AG04450 (cell line): Measurements from ENCODE around the gene MT1H. TPM values are rescaled to one million over a fixed set of nuclear protein-coding genes. Genes with fewer than 3 reads are reported as not detected.

Source experiments
- CTCF ChIA-PET: fragments of 300-600, 350-600 bp; formaldehyde crosslinking; extraction: SDS; loops from one replicate; lab custom pipeline; 2022; ENCODE audit warnings: antibody characterized with exemption, inconsistent platforms; lab: Charles Lee
- POLR2A ChIA-PET: fragments of 350-600 bp; formaldehyde crosslinking; extraction: SDS; loops from one replicate; lab custom pipeline; 2021; ENCODE audit warnings: antibody characterized with exemption, inconsistent platforms; lab: Yijun Ruan, JAX
- DNase-seq: peaks from one replicate; pipeline ENCODE4 v3.0.0-alpha.2; 2011; ENCODE audit warnings: low read depth, low spot score
- H3K27ac ChIP-seq: one replicate; pipeline ENCODE4 v1.5.1; 2012; ENCODE audit warnings: low read depth, low read length, control low read depth
- H3K27me3 ChIP-seq: one replicate; pipeline ENCODE4 v1.6.0; 2012; ENCODE audit warnings: low read length; ENCODE audit not compliant: control insufficient read depth, insufficient read depth
- H3K4me3 ChIP-seq: 2 replicates; pipeline ENCODE4 v1.5.1; 2011; ENCODE audit warnings: mild to moderate bottlenecking, low read depth, low read length, control low read depth
- H3K9me3 ChIP-seq: 2 replicates; pipeline ENCODE4 v1.5.1; 2012; ENCODE audit warnings: low read length; ENCODE audit not compliant: control insufficient read depth, insufficient read depth
- CTCF ChIP-seq: IDR thresholded peaks from 2 replicates; pipeline ENCODE4 v1.5.1; 2011; ENCODE audit warnings: low read depth, low read length, control low read depth, inconsistent platforms
- polyA plus RNA-seq: library from polyadenylated mRNA; depleted of rRNA; stranded (reverse); fragments of >200 nt; gene quantifications from 2 replicates; pipeline ENCODE4 v1.2.3, GENCODE V29; 2011

MT1H gene
- polyA plus RNA-seq, 1 experiment: not detected

GRCh38 chr16:56632848-56633365 is 36.7 kb upstream of the MT1H start:
- DNase-seq: no peak
- Histone ChIP-seq H3K27ac (no peak overlapping the region), H3K9me3 (no peaks in the 10 kb centered on the region), H3K27me3 (peaks cover 56% of the 10 kb centered on the region), H3K4me3 (peak overlapping the region; percentile 32; the same call in 1 of the 2 replicates)
- TF ChIP-seq CTCF: no peak
- ChIA-PET POLR2A (no interaction called here), CTCF (no interaction called here)

GRCh38 chr16:56633535-56633934 is 36.1 kb upstream of the MT1H start:
- ChIA-PET POLR2A (no interaction called here), CTCF (no interaction called here)
- Histone ChIP-seq H3K27ac (no peak overlapping the region), H3K4me3 (no peak overlapping the region), H3K9me3 (no peaks in the 10 kb centered on the region; the same call in 1 of the 2 replicates), H3K27me3 (peaks cover 62% of the 10 kb centered on the region)
- DNase-seq: no peak
- TF ChIP-seq CTCF: no peak

GRCh38 chr16:56634715-56635440 is 34.7 kb upstream of the MT1H start:
- no peaks in the 10 kb centered on the region; the same call in 1 of the 2 replicates for H3K9me3 ChIP-seq
- ChIA-PET CTCF (no interaction called here), POLR2A (interaction anchor here (3.3 kb wide), 1 partner anchor 9 kb away, joined by 12 read pairs; the partner anchor contains the start of gene MT1E)
- H3K27ac ChIP-seq: no peak overlapping the region
- no peak for TF ChIP-seq CTCF
- H3K27me3 ChIP-seq: peaks cover 75% of the 10 kb centered on the region
- peak overlapping the region; percentile 38 for H3K4me3 ChIP-seq
- no peak for DNase-seq

GRCh38 chr16:56635441-56635967 is 34.1 kb upstream of the MT1H start:
- no peaks in the 10 kb centered on the region; the same call in 1 of the 2 replicates for H3K9me3 ChIP-seq
- no peak for DNase-seq
- ChIA-PET CTCF (no interaction called here), POLR2A (interaction anchor here (3.3 kb wide), 1 partner anchor 10 kb away, joined by 12 read pairs; the partner anchor contains the start of gene MT1E)
- H3K4me3 ChIP-seq: peak overlapping the region; percentile 38; the same call in 1 of the 2 replicates
- H3K27me3 ChIP-seq: peaks cover 80% of the 10 kb centered on the region
- TF ChIP-seq CTCF: no peak
- H3K27ac ChIP-seq: no peak overlapping the region
